ENCODE data around the gene TXLNA. TPM values are rescaled to one million over a fixed set of nuclear protein-coding genes. Genes with fewer than 3 reads are reported as not detected.

The TXLNA gene
- total RNA-seq, 4 donors from 2014 or later = 34.5 to 54.0 (median 40.7) TPM

DNA sequence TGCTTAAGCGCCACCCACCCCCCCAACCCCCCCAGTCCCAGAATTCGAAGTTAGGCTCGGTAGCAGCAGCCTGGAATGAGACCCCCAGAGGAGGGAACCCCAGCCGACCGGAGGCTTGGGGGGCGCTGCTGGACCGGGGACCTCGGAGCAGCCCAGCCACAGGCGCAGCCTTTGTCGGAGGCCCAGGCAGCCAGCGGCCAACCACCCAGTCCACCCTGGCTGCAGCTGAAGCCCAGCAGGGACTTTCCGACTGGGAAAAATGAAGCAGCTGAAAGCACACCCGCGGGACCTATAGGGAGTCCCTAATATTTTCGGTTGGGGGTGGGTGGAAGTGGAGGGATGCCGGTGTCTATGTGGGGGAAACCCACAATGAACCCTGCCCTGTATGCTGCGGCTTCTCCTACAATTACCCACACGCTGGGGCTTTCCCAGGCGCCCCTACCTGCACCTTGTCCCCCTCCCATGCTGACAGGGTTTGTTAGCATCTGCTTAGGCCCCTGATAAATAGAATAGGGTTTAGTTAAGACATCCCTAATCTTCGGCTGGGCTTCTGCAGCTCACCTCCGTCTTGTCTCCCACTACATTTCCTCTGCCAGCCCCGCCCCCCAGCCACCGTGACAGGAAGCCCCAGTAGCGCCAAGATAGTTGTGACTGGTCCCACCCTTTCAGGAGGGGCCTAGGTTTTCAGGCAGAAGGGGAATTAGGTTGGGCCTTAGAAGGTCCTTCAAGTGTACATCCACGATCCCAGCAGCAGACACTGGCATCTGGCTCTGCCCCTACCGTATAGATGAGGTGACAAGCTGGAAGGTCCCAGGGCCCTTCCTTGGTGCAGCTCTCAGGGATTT is 21.8 kb downstream of the TXLNA start:
- peak in 1 of 4 donors; percentile 13 for TF ChIP-seq POLR2A (IDR thresholded peaks at IDR 0.05)
- TF ChIP-seq, protein P1, sequence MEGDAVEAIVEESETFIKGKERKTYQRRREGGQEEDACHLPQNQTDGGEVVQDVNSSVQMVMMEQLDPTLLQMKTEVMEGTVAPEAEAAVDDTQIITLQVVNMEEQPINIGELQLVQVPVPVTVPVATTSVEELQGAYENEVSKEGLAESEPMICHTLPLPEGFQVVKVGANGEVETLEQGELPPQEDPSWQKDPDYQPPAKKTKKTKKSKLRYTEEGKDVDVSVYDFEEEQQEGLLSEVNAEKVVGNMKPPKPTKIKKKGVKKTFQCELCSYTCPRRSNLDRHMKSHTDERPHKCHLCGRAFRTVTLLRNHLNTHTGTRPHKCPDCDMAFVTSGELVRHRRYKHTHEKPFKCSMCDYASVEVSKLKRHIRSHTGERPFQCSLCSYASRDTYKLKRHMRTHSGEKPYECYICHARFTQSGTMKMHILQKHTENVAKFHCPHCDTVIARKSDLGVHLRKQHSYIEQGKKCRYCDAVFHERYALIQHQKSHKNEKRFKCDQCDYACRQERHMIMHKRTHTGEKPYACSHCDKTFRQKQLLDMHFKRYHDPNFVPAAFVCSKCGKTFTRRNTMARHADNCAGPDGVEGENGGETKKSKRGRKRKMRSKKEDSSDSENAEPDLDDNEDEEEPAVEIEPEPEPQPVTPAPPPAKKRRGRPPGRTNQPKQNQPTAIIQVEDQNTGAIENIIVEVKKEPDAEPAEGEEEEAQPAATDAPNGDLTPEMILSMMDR (IDR thresholded peaks at IDR 0.05) = no peak
- 0 to 7% methylated on average over 9 to 10 of the region's 26 CpGs for WGBS, 2 donors
- Histone ChIP-seq H3K4me1 (peaks cover 13 to 53% (median 33%) of the 10 kb centered on the region in 3 donors), H3K9me3 (no peaks in the 10 kb centered on the region), H3K4me3 (peak overlapping the region; percentile 52 to 88 (median 63)), H3K36me3 (peaks cover 2 to 23% (median 9%) of the 10 kb centered on the region in 3 donors), H3K27me3 (no peaks in the 10 kb centered on the region), H3K27ac (peak overlapping the region; percentile 74 to 91 (median 85))
- intact Hi-C loops (cut with DNase I) = no loop called here
- DNase-seq = peak; percentile 23

DNA sequence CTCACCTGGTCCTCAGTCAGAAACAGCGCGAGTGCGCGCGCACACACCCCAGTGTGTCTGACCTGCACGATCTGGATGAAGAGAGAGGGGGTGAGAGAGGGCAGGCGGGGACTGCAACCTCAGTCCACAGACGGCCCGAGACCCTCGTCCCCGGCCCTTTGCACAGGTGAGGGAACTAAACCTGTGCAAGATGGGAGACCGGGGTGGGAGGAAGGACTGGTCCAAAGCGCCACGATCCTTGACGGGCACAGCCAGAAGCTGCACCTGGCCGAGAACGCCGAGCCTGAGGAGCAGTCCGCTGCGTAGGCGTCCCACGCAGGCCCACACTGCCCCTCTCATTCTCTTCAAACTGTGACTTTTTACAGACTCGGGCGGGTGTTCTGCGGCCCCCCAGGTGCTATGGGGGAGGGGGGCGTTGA is 25.5 kb downstream of the TXLNA start:
- no peaks in the 10 kb centered on the region for H3K9me3 ChIP-seq
- no peak for DNase-seq
- WGBS, 2 donors = 9 to 37% methylated on average over 20 to 24 of the region's 26 CpGs
- peak overlapping the region; percentile 40 to 69 (median 67) for H3K4me3 ChIP-seq
- no peaks in the 10 kb centered on the region for H3K36me3 ChIP-seq
- TF ChIP-seq POLR2A (IDR thresholded peaks at IDR 0.05) = no peak
- TF ChIP-seq, protein P1 (IDR thresholded peaks at IDR 0.05) = no peak
- no peaks in the 10 kb centered on the region for H3K27me3 ChIP-seq
- peak overlapping the region; percentile 40 to 76 (median 61) for H3K27ac ChIP-seq
- intact Hi-C loops (cut with DNase I) = no loop called here
- H3K4me1 ChIP-seq = peaks cover 8 to 55% (median 28%) of the 10 kb centered on the region in 3 donors

DNA sequence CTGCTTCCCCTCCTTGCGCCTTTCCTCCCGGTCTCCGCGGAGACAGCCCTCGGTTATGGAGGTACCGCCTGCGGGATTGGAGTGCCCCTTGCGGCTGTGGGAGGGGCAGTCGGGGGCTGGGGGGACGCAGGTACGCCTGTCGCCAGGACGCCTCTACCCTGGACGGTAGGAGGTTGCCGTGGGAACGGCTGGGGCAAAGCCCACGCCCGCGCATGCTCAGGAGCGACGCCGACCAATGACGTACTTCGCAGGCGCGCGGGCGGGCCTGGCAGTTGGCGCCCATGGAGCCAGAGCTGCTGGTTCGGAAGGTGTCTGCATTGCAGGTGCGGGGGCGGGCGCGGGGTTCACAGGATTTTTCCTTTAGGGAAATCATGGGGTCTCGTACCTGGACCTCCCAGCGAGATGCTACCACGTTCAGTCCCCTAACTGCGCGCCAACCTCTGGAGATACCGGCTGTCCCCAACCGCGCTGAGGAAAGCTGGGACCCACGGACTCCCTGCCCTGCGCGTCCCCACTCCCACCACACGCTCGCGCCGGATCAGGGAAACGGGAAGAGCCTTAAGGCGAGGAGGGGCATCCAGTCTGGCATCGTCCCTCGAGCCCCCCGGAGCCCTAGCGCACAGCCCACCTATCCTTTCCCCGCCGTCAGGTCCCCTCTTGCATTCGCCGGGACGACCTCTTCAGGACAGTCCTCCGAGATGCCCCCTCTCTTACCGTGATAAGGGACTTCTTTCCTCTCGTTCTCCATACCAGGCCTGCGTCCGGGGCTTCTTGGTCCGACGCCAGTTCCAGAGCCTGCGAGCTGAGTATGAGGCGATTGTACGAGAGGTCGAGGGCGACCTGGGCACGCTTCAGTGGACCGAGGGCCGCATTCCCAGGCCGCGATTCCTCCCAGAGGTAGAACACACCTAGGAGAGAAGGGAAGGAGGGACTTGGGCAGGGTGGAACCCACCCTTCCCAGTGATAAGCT is 26.2 kb downstream of the TXLNA start, which contains the start of gene IQCC:
Gene IQCC (plus strand): TSS at position 271 of the 970 bp plus-strand sequence. CDS start 11 bp downstream, at position 282.
- H3K9me3 ChIP-seq = no peaks in the 10 kb centered on the region
- DNase-seq = peak; percentile 33
- no peaks in the 10 kb centered on the region for H3K27me3 ChIP-seq
- WGBS, 2 donors = 0 to 2% methylated on average over 25 to 38 of the region's 77 CpGs
- TF ChIP-seq POLR2A (IDR thresholded peaks at IDR 0.05) = peak in 2 of 4 donors; percentile 40 to 42
- TF ChIP-seq, protein P1 (IDR thresholded peaks at IDR 0.05) = no peak
- no peaks in the 10 kb centered on the region for H3K36me3 ChIP-seq
- peaks cover 7 to 48% (median 25%) of the 10 kb centered on the region in 3 donors for H3K4me1 ChIP-seq
- H3K4me3 ChIP-seq = peak within 1 kb of the TSS; percentile 40 to 69 (median 67)
- peak within 1 kb of the TSS; percentile 40 to 76 (median 61) for H3K27ac ChIP-seq
- intact Hi-C loops (cut with DNase I) = no loop called here

DNA sequence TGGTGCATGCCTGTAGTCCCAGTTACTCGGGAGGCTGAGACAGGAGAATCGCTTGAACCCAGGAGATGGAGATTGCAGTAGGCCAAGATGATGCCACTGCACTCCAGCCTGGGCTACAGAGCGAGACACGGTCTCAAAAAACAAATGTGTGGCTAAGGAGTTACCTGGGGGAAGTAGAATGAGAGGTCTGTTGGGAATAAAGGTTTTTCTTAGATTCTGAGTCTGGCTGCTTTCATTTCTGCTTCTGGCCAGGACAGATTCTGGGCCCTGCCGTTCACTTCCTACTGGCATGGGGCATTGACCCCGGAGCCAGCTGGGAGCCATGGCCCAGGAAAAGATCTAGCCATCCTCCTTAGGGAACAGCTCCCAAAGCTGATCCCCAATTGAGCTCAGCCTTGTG is 29.0 kb downstream of the TXLNA start:
- Histone ChIP-seq H3K36me3 (no peaks in the 10 kb centered on the region), H3K27ac (no peak overlapping the region), H3K4me1 (peaks cover 7 to 32% (median 14%) of the 10 kb centered on the region in 3 donors), H3K27me3 (no peaks in the 10 kb centered on the region), H3K9me3 (no peaks in the 10 kb centered on the region), H3K4me3 (no peak overlapping the region)
- WGBS, 2 donors = 76 to 84% methylated on average over 5 to 6 of the region's 6 CpGs
- intact Hi-C loops (cut with DNase I) = no loop called here
- TF ChIP-seq, protein P1 (IDR thresholded peaks at IDR 0.05) = no peak
- no peak for TF ChIP-seq POLR2A (IDR thresholded peaks at IDR 0.05)
- DNase-seq = no peak

All from esophagus squamous epithelium (tissue), 5 donors.